Measurements from ENCODE around the gene GABRR3.

Gene GABRR3

DNA sequence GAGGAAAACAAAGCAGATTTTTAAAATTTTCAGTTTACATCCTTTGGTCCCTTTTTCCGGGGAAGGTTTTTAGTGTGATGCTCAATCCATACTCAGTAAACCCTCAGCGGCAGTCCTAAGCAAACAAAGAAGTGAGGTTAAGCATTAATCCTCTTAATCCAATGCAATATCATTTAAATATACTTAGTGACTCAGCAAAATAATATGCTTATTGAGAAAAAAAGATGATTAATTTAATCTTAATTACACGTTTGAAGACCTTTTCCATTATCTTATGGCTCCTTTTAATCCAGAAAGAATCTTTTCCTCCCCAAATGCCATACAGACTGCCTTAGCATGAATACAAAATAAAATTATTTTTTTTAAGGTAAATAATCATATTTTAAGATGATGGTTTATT lies at the start of gene GABRR3:
Gene GABRR3 (minus strand): TSS at position 108 of the 400 bp plus-strand sequence. CDS start 328 bp downstream, outside the sequence.
- DNase-seq (ENCODE audit: extremely low read depth, low read depth) = no peak
- TF ChIP-seq, protein P1, sequence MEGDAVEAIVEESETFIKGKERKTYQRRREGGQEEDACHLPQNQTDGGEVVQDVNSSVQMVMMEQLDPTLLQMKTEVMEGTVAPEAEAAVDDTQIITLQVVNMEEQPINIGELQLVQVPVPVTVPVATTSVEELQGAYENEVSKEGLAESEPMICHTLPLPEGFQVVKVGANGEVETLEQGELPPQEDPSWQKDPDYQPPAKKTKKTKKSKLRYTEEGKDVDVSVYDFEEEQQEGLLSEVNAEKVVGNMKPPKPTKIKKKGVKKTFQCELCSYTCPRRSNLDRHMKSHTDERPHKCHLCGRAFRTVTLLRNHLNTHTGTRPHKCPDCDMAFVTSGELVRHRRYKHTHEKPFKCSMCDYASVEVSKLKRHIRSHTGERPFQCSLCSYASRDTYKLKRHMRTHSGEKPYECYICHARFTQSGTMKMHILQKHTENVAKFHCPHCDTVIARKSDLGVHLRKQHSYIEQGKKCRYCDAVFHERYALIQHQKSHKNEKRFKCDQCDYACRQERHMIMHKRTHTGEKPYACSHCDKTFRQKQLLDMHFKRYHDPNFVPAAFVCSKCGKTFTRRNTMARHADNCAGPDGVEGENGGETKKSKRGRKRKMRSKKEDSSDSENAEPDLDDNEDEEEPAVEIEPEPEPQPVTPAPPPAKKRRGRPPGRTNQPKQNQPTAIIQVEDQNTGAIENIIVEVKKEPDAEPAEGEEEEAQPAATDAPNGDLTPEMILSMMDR (IDR thresholded peaks at IDR 0.05; ENCODE audit: low read depth, low read length) = no peak

- TF ChIP-seq, protein P1 (IDR thresholded peaks at IDR 0.05; ENCODE audit: low read depth, low read length) = no peak
- DNase-seq (ENCODE audit: extremely low read depth, low read depth) = no peak
Observed at GRCh38 chr3:98073486-98073885, 38.4 kb upstream of the GABRR3 start.

DNA sequence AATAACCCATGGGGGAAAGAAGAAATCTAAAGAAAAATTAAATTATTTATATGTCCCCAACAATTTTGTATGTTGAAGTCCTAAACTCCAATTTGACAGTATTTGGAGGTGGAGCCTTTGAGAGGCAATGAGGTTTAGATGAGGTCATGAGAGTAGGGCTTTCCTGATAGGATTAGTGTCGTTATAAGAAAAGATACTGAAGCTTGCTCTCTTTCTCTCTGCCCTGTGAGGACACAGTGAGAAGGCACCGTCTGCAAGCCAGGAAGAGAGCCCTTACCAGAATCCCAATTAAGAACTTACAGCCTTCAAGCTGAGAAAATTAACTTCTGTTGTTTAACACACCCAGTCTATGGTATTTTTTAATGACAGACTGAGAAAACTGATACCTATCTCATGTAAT lies 35.7 kb upstream of the GABRR3 start:
- no peak for DNase-seq (ENCODE audit: extremely low read depth, low read depth)
- TF ChIP-seq, protein P1 (IDR thresholded peaks at IDR 0.05; ENCODE audit: low read depth, low read length) = no peak

DNA sequence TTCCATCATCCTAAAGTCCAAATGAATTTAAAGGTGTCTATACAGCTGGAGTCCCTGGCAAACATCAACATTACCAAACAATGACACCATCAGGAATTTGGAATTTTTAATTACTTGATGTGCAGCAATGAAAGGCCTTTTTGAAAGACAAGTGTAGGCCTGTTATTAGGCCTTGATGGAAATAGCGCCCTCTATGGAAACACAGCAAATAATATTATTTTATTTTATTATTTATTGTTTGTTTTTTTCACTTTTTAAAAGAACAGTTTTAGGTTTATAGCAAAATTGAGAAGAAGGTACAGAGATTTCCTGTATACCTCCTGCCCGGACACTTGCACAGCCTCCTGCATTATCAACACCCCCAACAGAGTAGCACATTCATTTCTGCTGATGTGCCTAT lies 33.7 kb upstream of the GABRR3 start:
- TF ChIP-seq, protein P1 (IDR thresholded peaks at IDR 0.05; ENCODE audit: low read depth, low read length) = no peak
- DNase-seq (ENCODE audit: extremely low read depth, low read depth) = no peak

GRCh38 chr3:98058244-98058960 lies 23.3 kb upstream of the GABRR3 start:
- TF ChIP-seq, protein P1 (IDR thresholded peaks at IDR 0.05; ENCODE audit: low read depth, low read length) = no peak
- no peak for DNase-seq (ENCODE audit: extremely low read depth, low read depth)

DNA sequence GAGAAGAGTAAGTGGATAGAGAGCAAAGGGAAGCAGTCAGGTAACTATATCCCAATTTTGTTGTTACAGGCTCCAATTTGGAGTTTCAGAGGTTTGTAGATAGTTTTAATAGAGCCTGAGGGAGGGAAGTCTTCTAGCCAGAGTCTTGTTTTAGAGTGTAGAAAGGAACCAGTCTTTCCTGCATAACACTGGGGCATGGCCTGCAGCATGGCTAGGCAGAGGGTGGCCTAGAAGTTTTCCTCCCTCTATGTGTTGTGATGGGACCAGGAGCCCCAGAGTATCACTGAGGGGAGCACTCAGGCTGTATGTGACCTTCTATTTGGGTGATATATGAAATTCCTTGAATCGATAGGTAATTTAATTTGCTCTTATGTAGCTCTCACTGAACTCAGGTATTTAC lies 22.5 kb upstream of the GABRR3 start:
- no peak for DNase-seq (ENCODE audit: extremely low read depth, low read depth)
- TF ChIP-seq, protein P1 (IDR thresholded peaks at IDR 0.05; ENCODE audit: low read depth, low read length) = no peak

DNA sequence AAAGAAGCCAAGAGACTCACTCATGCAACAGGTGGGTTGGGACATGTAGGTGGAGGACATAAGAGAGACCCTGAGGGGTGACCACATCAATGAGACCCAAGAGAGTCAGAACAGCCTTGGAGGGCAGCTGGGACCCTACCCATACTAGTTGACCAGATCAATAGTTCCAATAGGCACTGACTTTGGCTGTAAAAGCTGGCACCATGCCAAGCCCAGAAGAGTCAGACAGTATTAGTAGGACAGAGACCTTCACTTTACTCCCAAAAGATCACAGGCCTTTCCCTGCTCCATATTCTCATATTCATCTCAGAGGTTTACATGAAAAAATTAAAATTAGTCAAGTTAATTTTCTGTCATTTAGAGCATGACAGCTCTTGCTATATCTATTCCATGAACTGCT lies 20.9 kb upstream of the GABRR3 start:
- DNase-seq (ENCODE audit: extremely low read depth, low read depth) = no peak
- TF ChIP-seq, protein P1 (IDR thresholded peaks at IDR 0.05; ENCODE audit: low read depth, low read length) = no peak

All from AG09319 (cell line).